K562 (cell line): ENCODE measurements around the gene SNAP23. TPM values are rescaled to one million over a fixed set of nuclear protein-coding genes. Genes with fewer than 3 reads are reported as not detected.

Experiments used
- ATAC-seq: fragments of 200-7000 bp; cut with Tn5 transposase; 3 replicates; pipeline ENCODE4 v1.9.1; 2020; ENCODE audit warnings: moderate library complexity
- BruUV-seq: library from RNA; stranded (reverse); fragments of 400-500 nt; replicated peaks from 2 replicates; lab custom pipeline; 2021; lab: Mats Ljungman, UMichigan
- CTCF ChIA-PET: fragments of 300-600 bp; formaldehyde crosslinking; extraction: SDS; loops from one replicate; lab custom pipeline; 2021; ENCODE audit warnings: low intra/inter-chr PET ratio; lab: Yijun Ruan, JAX
- POLR2A ChIA-PET: fragments of 300-600, 350-650 bp; sonication (Branson Sonifier 250); formaldehyde crosslinking; extraction: SDS; loops from one replicate; lab custom pipeline; 2021; ENCODE audit warnings: antibody characterized with exemption, inconsistent platforms; lab: Yijun Ruan, JAX
- DNase-seq, 4 experiments: peaks; one replicate each; pipeline versions ENCODE4 v3.0.0 to v3.0.0-alpha.2; 2011 to 2018; ENCODE audit warnings: low spot score in 3 of 4, mixed read lengths in 3 of 4; ENCODE audit errors: extremely low read depth in 1 of 4
- FAIRE-seq: peaks from 2 replicates; lab custom pipeline; 2011; peaks lifted over from hg19 to GRCh38; lab: Jason Lieb, UNC
- H2AFZ ChIP-seq: 2 replicates; pipeline ENCODE4 v1.6.0; 2011; ENCODE audit warnings: low read depth, low read length, control low read depth, inconsistent platforms
- H3K27ac ChIP-seq: fragments of 200-600 bp; 3 replicates; pipeline ENCODE4 v1.8.0; 2011; ENCODE audit warnings: low read depth, mild to moderate bottlenecking, control low read depth, inconsistent platforms, low read length, moderate library complexity, mixed read lengths; ENCODE audit errors: extremely low read depth
- H3K27me3 ChIP-seq, 2 experiments: fragments of 300-600 bp in 1 of 2; 2 replicates in 1 of 2; 3 replicates in 1 of 2; pipeline versions ENCODE4 v1.6.0 to v1.8.0; 2011; ENCODE audit warnings: inconsistent platforms in 2 of 2, low read length in 2 of 2, mild to moderate bottlenecking in 1 of 2, mixed read lengths in 1 of 2, moderate library complexity in 1 of 2; ENCODE audit not compliant: control insufficient read depth in 2 of 2, insufficient read depth in 2 of 2
- H3K36me3 ChIP-seq: fragments of 300-600 bp; 3 replicates; pipeline ENCODE4 v1.8.0; 2011; ENCODE audit warnings: mild to moderate bottlenecking, low read length, inconsistent platforms; ENCODE audit not compliant: control insufficient read depth, insufficient read depth
- H3K4me1 ChIP-seq, 2 experiments: fragments of 200-600 bp in 1 of 2; replicated peaks in 1 of 2; 2 replicates in 1 of 2; 3 replicates in 1 of 2; pipeline versions ENCODE4 v1.5.1 to v1.8.0; 2011; ENCODE audit warnings: inconsistent platforms in 2 of 2, low read length in 2 of 2, mild to moderate bottlenecking in 1 of 2, mixed read lengths in 1 of 2, moderate library complexity in 1 of 2; ENCODE audit not compliant: control insufficient read depth in 2 of 2, insufficient read depth in 2 of 2
- H3K4me2 ChIP-seq: 2 replicates; pipeline ENCODE4 v1.6.1; 2011; ENCODE audit warnings: low read length, control low read depth, inconsistent platforms, mixed read lengths; ENCODE audit not compliant: insufficient read depth
- H3K4me3 ChIP-seq: fragments of 200-600 bp; sonication (generic), shearing (Covaris generic); 2 replicates; pipeline ENCODE4 v1.5.1; 2016; ENCODE audit warnings: control low read depth, inconsistent platforms
- H3K79me2 ChIP-seq: fragments of 200-600 bp; 3 replicates; pipeline ENCODE4 v1.8.0; 2011; ENCODE audit warnings: low read length, inconsistent platforms; ENCODE audit not compliant: control insufficient read depth, insufficient read depth
- H3K9ac ChIP-seq, 2 experiments: 2 replicates each; pipeline versions ENCODE4 v1.6.0 to v1.6.1; 2011; ENCODE audit warnings: low read depth in 2 of 2, low read length in 2 of 2, control low read depth in 1 of 2, inconsistent platforms in 1 of 2, mild to moderate bottlenecking in 1 of 2, mixed read lengths in 1 of 2; ENCODE audit not compliant: insufficient read depth in 1 of 2
- H3K9me1 ChIP-seq: one replicate; pipeline ENCODE4 v1.6.0; 2011; ENCODE audit warnings: inconsistent platforms, mild to moderate bottlenecking, low read length, moderate library complexity; ENCODE audit not compliant: control insufficient read depth, insufficient read depth
- H3K9me3 ChIP-seq: replicated peaks from 2 replicates; pipeline ENCODE4 v1.5.1; 2011; ENCODE audit warnings: low read depth, low read length, inconsistent platforms; ENCODE audit not compliant: control insufficient read depth, insufficient read depth
- H4K20me1 ChIP-seq: replicated peaks from 2 replicates; pipeline ENCODE4 v1.6.1; 2011; ENCODE audit warnings: low read length, inconsistent platforms, mixed read lengths; ENCODE audit not compliant: control insufficient read depth, insufficient read depth
- HSF4 ChIP-seq: fragments of 250-450 bp; sonication (Bioruptor Pico); IDR thresholded peaks from 2 replicates; pipeline ENCODE4 v2.1.2; 2022; ENCODE audit warnings: mild to moderate bottlenecking, moderate library complexity, borderline replicate concordance
- MTA3 ChIP-seq: fragments of 450-650 bp; formaldehyde crosslinking; IDR thresholded peaks from 2 replicates; pipeline ENCODE4 v1.6.1; 2017; ENCODE audit warnings: mild to moderate bottlenecking, borderline replicate concordance
- SIN3A ChIP-seq, 2 experiments: fragments of 150-350 bp in 1 of 2; IDR thresholded peaks; 2 replicates each; pipeline ENCODE4 v1.6.1; 2011 to 2016; ENCODE audit warnings: borderline replicate concordance in 2 of 2, low read depth in 2 of 2, low read length in 2 of 2, mild to moderate bottlenecking in 2 of 2, moderate library complexity in 2 of 2; ENCODE audit not compliant: control insufficient read depth in 1 of 2
- U2AF1 ChIP-seq: fragments of 200-400 bp; formaldehyde crosslinking; optimal IDR thresholded peaks from 2 replicates; pipeline ENCODE3; 2017; ENCODE audit warnings: mild to moderate bottlenecking, low read depth, low read length, moderate library complexity
- ZBTB8A ChIP-seq: fragments of 450-650 bp; IDR thresholded peaks from 2 replicates; pipeline ENCODE4 v1.6.1; 2018; ENCODE audit warnings: mild to moderate bottlenecking, moderate library complexity; ENCODE audit not compliant: partially characterized antibody
- ZNF175 ChIP-seq: fragments of 200-800 bp; sonication (Bioruptor generic); IDR thresholded peaks from 2 replicates; pipeline ENCODE4 v1.6.1; 2016; ENCODE audit warnings: low read depth, mild to moderate bottlenecking, missing genetic modification characterization, missing compliant biosample characterization
- ZNF507 ChIP-seq: conservative IDR thresholded peaks from 2 replicates; pipeline ENCODE4 v1.6.1; 2017; ENCODE audit warnings: missing genetic modification characterization, missing compliant biosample characterization
- WGBS: fragments of 100-300 bp; shearing (Covaris generic); methylation state at CpG from one replicate; pipeline ENCODE4 v1.1.6; 2016; ENCODE audit warnings: low coverage, mixed read lengths; ENCODE audit not compliant: insufficient coverage; ENCODE audit errors: missing lambda C conversion rate; 5-methylcytosine and 5-hydroxymethylcytosine counted together
- in situ Hi-C: fragments of 300-500 bp; cut with MboI; formaldehyde crosslinking; loops from 4 replicates; pipeline ENCODE4 v1.15.0; 2018; ENCODE audit warnings: inconsistent platforms, mixed read lengths
- intact Hi-C: fragments of 100-400 bp; cut with micrococcal nuclease; formaldehyde crosslinking; loops from 2 replicates; pipeline ENCODE4 v1.14.2; 2022
- polyA plus RNA-seq, 8 experiments: library from polyadenylated mRNA; depleted of rRNA in 4 of 8; stranded (reverse) in 5 of 8; unstranded in 3 of 8; fragments of >200 nt; fragmentation: Nextera tagmentation in 2 of 8; fragmentation: Illumina TruSeq in 1 of 8; extraction: Ambion mirVana in 2 of 8; extraction: Trizol in 1 of 8; gene quantifications; 2 replicates each; pipeline versions ENCODE4 v1.2.1 to v1.2.3, GENCODE V29; 2011 to 2014; ENCODE audit warnings: inconsistent platforms in 1 of 8, missing spikeins in 1 of 8
- total RNA-seq, 7 experiments: library from RNA; depleted of rRNA in 6 of 7; stranded (reverse); fragments of >200 nt in 6 of 7; fragmentation: Illumina TruSeq in 2 of 7; extraction: Trizol in 2 of 7; gene quantifications; 2 replicates each; pipeline versions ENCODE4 v1.2.1 to v1.2.3, GENCODE V29; 2011 to 2021; ENCODE audit warnings: low replicate concordance in 1 of 7
- TF ChIP-seq, protein P1 (sequence below): fragments of 150-350 bp; conservative IDR thresholded peaks from 2 replicates; pipeline ENCODE4 v1.6.1; 2014; ENCODE audit warnings: low read length
- TF ChIP-seq, protein P2 (sequence below): fragments of 200-800 bp; sonication (Bioruptor generic); IDR thresholded peaks from 2 replicates; pipeline ENCODE4 v1.6.1; 2017; ENCODE audit warnings: missing genetic modification characterization, missing compliant biosample characterization
- TF ChIP-seq, protein P3 (sequence below): sonication (generic); formaldehyde crosslinking; IDR thresholded peaks from 2 replicates; pipeline ENCODE4 v1.8.1; 2023; ENCODE audit warnings: mild to moderate bottlenecking, missing genetic modification reagents
- TF ChIP-seq, protein P4 (sequence below): IDR thresholded peaks from 2 replicates; pipeline ENCODE4 v1.6.1; 2014; ENCODE audit warnings: antibody characterized with exemption

SNAP23 gene
- total and polyA plus RNA-seq, 9 of the 15 experiments (the other 6 are each of a cell fraction or from before 2014, with no cell fraction given) = 78.9 to 168 (median 117) TPM

DNA sequence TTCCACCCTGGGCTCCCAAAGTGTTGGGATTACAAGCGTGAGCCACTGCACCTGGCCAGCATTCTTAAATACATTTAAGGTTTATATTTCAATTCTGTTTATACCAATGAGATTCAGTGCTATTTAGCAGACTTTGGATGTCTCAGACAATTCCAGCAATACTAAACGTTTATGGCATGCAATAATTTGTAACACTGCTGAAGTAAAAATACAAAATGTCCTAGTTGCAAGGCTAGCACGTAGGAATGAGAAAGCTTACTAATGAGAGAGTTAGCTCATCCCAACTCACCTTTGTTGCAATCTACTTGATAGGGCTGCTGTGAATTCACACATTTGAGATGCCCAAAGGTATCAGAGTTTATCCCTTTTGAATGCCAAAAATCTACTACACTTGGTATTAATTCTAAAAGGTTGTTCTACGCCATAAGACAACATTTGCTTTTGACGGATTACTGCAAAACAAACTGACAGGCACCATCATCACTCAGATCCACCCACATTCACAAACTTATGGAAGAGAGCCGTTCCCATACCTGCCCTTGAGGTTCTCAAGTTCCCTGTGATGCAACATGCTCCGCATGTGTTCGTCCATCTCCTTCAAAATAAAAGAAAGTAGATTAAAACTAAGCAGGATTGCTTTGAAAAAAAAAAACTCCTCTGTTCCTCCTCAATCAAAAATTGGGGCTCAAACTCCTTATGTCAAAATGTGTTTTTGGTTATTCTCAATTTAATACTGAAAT, 29.7 kb upstream of the SNAP23 start:
- Histone ChIP-seq H3K79me2 (peaks cover 10% of the 10 kb centered on the region; the same call in 1 of the 3 replicates), H3K27ac (no peak overlapping the region), H3K9ac (no peak overlapping the region), H3K4me3 (no peak overlapping the region), H3K36me3 (peaks cover 61% of the 10 kb centered on the region; the same call in 2 of the 3 replicates), H3K9me1 (no peaks in the 10 kb centered on the region), H3K27me3 (no peaks in the 10 kb centered on the region), H4K20me1 (no peaks in the 10 kb centered on the region; the same call in 1 of the 2 replicates), H3K9me3 (no peaks in the 10 kb centered on the region), H2AFZ (no peak overlapping the region), H3K4me1 (no peaks in the 10 kb centered on the region), H3K4me2 (no peak overlapping the region)
- DNase-seq (no peak), FAIRE-seq (no peak), ATAC-seq (no peak)
- 84% methylated on average over 8 of the region's 8 CpGs for WGBS
- POLR2A ChIA-PET = interaction anchor here (0.6 to 1.2 kb wide), 2 partner anchors 11 to 47 kb away, joined by 3 read pairs; no protein-coding TSS in a partner anchor
- no TSS peak for BruUV-seq
- CTCF ChIA-PET = no interaction called here
- in situ Hi-C loops = no loop called here
- intact Hi-C loops = no loop called here
- TF ChIP-seq SIN3A (IDR thresholded peaks at IDR 0.05; ENCODE audit: borderline replicate concordance in 2 of 2, control insufficient read depth in 1 of 2, low read depth in 2 of 2, low read length in 2 of 2) = no peak
- TF ChIP-seq, protein P1, sequence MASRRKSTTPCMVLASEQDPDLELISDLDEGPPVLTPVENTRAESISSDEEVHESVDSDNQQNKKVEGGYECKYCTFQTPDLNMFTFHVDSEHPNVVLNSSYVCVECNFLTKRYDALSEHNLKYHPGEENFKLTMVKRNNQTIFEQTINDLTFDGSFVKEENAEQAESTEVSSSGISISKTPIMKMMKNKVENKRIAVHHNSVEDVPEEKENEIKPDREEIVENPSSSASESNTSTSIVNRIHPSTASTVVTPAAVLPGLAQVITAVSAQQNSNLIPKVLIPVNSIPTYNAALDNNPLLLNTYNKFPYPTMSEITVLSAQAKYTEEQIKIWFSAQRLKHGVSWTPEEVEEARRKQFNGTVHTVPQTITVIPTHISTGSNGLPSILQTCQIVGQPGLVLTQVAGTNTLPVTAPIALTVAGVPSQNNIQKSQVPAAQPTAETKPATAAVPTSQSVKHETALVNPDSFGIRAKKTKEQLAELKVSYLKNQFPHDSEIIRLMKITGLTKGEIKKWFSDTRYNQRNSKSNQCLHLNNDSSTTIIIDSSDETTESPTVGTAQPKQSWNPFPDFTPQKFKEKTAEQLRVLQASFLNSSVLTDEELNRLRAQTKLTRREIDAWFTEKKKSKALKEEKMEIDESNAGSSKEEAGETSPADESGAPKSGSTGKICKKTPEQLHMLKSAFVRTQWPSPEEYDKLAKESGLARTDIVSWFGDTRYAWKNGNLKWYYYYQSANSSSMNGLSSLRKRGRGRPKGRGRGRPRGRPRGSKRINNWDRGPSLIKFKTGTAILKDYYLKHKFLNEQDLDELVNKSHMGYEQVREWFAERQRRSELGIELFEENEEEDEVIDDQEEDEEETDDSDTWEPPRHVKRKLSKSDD = no peak
- TF ChIP-seq, protein P2, sequence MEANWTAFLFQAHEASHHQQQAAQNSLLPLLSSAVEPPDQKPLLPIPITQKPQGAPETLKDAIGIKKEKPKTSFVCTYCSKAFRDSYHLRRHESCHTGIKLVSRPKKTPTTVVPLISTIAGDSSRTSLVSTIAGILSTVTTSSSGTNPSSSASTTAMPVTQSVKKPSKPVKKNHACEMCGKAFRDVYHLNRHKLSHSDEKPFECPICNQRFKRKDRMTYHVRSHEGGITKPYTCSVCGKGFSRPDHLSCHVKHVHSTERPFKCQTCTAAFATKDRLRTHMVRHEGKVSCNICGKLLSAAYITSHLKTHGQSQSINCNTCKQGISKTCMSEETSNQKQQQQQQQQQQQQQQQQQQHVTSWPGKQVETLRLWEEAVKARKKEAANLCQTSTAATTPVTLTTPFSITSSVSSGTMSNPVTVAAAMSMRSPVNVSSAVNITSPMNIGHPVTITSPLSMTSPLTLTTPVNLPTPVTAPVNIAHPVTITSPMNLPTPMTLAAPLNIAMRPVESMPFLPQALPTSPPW = no peak
- TF ChIP-seq ZNF507 = no peak
- TF ChIP-seq, protein P3, sequence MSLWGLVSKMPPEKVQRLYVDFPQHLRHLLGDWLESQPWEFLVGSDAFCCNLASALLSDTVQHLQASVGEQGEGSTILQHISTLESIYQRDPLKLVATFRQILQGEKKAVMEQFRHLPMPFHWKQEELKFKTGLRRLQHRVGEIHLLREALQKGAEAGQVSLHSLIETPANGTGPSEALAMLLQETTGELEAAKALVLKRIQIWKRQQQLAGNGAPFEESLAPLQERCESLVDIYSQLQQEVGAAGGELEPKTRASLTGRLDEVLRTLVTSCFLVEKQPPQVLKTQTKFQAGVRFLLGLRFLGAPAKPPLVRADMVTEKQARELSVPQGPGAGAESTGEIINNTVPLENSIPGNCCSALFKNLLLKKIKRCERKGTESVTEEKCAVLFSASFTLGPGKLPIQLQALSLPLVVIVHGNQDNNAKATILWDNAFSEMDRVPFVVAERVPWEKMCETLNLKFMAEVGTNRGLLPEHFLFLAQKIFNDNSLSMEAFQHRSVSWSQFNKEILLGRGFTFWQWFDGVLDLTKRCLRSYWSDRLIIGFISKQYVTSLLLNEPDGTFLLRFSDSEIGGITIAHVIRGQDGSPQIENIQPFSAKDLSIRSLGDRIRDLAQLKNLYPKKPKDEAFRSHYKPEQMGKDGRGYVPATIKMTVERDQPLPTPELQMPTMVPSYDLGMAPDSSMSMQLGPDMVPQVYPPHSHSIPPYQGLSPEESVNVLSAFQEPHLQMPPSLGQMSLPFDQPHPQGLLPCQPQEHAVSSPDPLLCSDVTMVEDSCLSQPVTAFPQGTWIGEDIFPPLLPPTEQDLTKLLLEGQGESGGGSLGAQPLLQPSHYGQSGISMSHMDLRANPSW (CRISPR knock-in tag) = no peak
- no peak for TF ChIP-seq U2AF1
- TF ChIP-seq MTA3 = no peak
- TF ChIP-seq HSF4 (CRISPR knock-in tag) = no peak
- no peak for TF ChIP-seq ZNF175 (CRISPR knock-in tag)
- TF ChIP-seq, protein P4, sequence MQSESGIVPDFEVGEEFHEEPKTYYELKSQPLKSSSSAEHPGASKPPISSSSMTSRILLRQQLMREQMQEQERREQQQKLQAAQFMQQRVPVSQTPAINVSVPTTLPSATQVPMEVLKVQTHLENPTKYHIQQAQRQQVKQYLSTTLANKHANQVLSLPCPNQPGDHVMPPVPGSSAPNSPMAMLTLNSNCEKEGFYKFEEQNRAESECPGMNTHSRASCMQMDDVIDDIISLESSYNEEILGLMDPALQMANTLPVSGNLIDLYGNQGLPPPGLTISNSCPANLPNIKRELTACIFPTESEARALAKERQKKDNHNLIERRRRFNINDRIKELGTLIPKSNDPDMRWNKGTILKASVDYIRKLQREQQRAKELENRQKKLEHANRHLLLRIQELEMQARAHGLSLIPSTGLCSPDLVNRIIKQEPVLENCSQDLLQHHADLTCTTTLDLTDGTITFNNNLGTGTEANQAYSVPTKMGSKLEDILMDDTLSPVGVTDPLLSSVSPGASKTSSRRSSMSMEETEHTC = no peak
- no peak for TF ChIP-seq ZBTB8A
